D341Med (cell line): ENCODE data around the gene AGT.
"Not testable (repeated sequence)": the region's sequence is repeated elsewhere in the genome, so short reads cannot be mapped to it uniquely, and the experiment has no call there.

ENCODE experiments used
- DNase-seq: peaks from one replicate; pipeline ENCODE4 v3.0.0; 2012; ENCODE audit warnings: low spot score

The AGT gene

GRCh38 chr1:230707732-230708630 is 5.9 kb downstream of the AGT start:
- no peak for DNase-seq

- DNase-seq = no peak
Observed at GRCh38 chr1:230706887-230707731, 6.8 kb downstream of the AGT start.

GRCh38 chr1:230706020-230706699 is 7.8 kb downstream of the AGT start:
- peak; percentile 18 for DNase-seq

- peak; percentile 18 for DNase-seq
Observed at GRCh38 chr1:230705289-230706019, 8.5 kb downstream of the AGT start.

GRCh38 chr1:230704830-230705229 is 9.1 kb downstream of the AGT start:
- no peak for DNase-seq

GRCh38 chr1:230703679-230704385 is 10.1 kb downstream of the AGT start:
- no peak for DNase-seq

GRCh38 chr1:230702934-230703678 is 10.8 kb downstream of the AGT start:
- DNase-seq = no peak

GRCh38 chr1:230701895-230702768 is 11.8 kb downstream of the AGT start:
- DNase-seq = no peak

- no peak for DNase-seq
Observed at GRCh38 chr1:230701434-230701833, 12.5 kb downstream of the AGT start.

- DNase-seq = no peak
Observed at GRCh38 chr1:230700132-230700531, 13.8 kb downstream of the AGT start.

GRCh38 chr1:230699716-230700115 is 14.2 kb downstream of the AGT start:
- no peak for DNase-seq

- DNase-seq = not testable (repeated sequence)
Observed at GRCh38 chr1:230698964-230699363, 15.0 kb downstream of the AGT start.

GRCh38 chr1:230698130-230698529 is 15.8 kb downstream of the AGT start:
- no peak for DNase-seq

GRCh38 chr1:230696722-230697437 is 17.0 kb downstream of the AGT start:
- DNase-seq = no peak

- no peak for DNase-seq
Observed at GRCh38 chr1:230696218-230696617, 17.7 kb downstream of the AGT start.

GRCh38 chr1:230694991-230695390 is 18.9 kb downstream of the AGT start:
- DNase-seq = no peak

- DNase-seq = no peak
Observed at GRCh38 chr1:230694464-230694863, 19.5 kb downstream of the AGT start.

GRCh38 chr1:230693777-230694176 is 20.1 kb downstream of the AGT start:
- no peak for DNase-seq

GRCh38 chr1:230693221-230693620 is 20.7 kb downstream of the AGT start:
- no peak for DNase-seq
